K562 (cell line): Measurements from ENCODE around the gene CDC45. TPM values are rescaled to one million over a fixed set of nuclear protein-coding genes. Genes with fewer than 3 reads are reported as not detected.

Source experiments
- HCFC1 ChIP-seq: IDR thresholded peaks from 2 replicates; pipeline ENCODE4 v1.6.1; 2012; ENCODE audit warnings: low read depth, low read length, improper control_type of control experiment
- HEY1 ChIP-seq: fragments of 250-450 bp; sonication (Bioruptor Pico); IDR thresholded peaks from 2 replicates; pipeline ENCODE4 v1.5.0; 2020; ENCODE audit warnings: mild to moderate bottlenecking, moderate library complexity, borderline replicate concordance
- MGA ChIP-seq: fragments of 450-650 bp; IDR thresholded peaks from 2 replicates; pipeline ENCODE4 v1.6.1; 2016; ENCODE audit warnings: mild to moderate bottlenecking, moderate library complexity
- PPARD ChIP-seq: fragments of 250-450 bp; sonication (Bioruptor Pico); IDR thresholded peaks from 2 replicates; pipeline ENCODE4 v1.8.0; 2022; ENCODE audit warnings: inconsistent platforms, mild to moderate bottlenecking, moderate library complexity
- RAD51 ChIP-seq: fragments of 450-650 bp; IDR thresholded peaks from 2 replicates; pipeline ENCODE4 v1.7.1; 2016; ENCODE audit warnings: low read depth, mild to moderate bottlenecking, borderline replicate concordance
- RBM22 ChIP-seq: fragments of 200-400 bp; formaldehyde crosslinking; IDR thresholded peaks from 2 replicates; pipeline ENCODE4 v1.6.1; 2018; ENCODE audit warnings: low read length, low read depth; ENCODE audit not compliant: poor library complexity, severe bottlenecking
- VEZF1 ChIP-seq: fragments of 200-800 bp; sonication (Bioruptor generic); IDR thresholded peaks from 2 replicates; pipeline ENCODE4 v1.6.1; 2017; ENCODE audit warnings: missing genetic modification characterization, missing compliant biosample characterization
- ZNF212 ChIP-seq: fragments of 450-650 bp; formaldehyde crosslinking; IDR thresholded peaks from 2 replicates; pipeline ENCODE4 v1.4.0; 2020; ENCODE audit warnings: mild to moderate bottlenecking
- ZNF449 ChIP-seq: fragments of 250-450 bp; sonication (Bioruptor Pico); IDR thresholded peaks from 2 replicates; pipeline ENCODE4 v1.8.0; 2022; ENCODE audit warnings: moderate library complexity, mild to moderate bottlenecking, inconsistent platforms
- ZNF717 ChIP-seq: fragments of 250-450 bp; sonication (Bioruptor Pico); IDR thresholded peaks from 2 replicates; pipeline ENCODE4 v1.5.0; 2021
- ZNF785 ChIP-seq: fragments of 250-450 bp; sonication (Bioruptor Pico); IDR thresholded peaks from 2 replicates; pipeline ENCODE4 v1.4.0; 2020; ENCODE audit warnings: mild to moderate bottlenecking
- polyA plus RNA-seq, 8 experiments: library from polyadenylated mRNA; depleted of rRNA in 4 of 8; stranded (reverse) in 5 of 8; unstranded in 3 of 8; fragments of >200 nt; fragmentation: Nextera tagmentation in 2 of 8; fragmentation: Illumina TruSeq in 1 of 8; extraction: Ambion mirVana in 2 of 8; extraction: Trizol in 1 of 8; gene quantifications; 2 replicates each; pipeline versions ENCODE4 v1.2.1 to v1.2.3, GENCODE V29; 2011 to 2014; ENCODE audit warnings: inconsistent platforms in 1 of 8, missing spikeins in 1 of 8
- total RNA-seq, 7 experiments: library from RNA; depleted of rRNA in 6 of 7; stranded (reverse); fragments of >200 nt in 6 of 7; fragmentation: Illumina TruSeq in 2 of 7; extraction: Trizol in 2 of 7; gene quantifications; 2 replicates each; pipeline versions ENCODE4 v1.2.1 to v1.2.3, GENCODE V29; 2011 to 2021; ENCODE audit warnings: low replicate concordance in 1 of 7

The CDC45 gene
- total and polyA plus RNA-seq, 9 of the 15 experiments (the other 6 are each of a cell fraction or from before 2014, with no cell fraction given) = 251 to 580 (median 410) TPM

DNA sequence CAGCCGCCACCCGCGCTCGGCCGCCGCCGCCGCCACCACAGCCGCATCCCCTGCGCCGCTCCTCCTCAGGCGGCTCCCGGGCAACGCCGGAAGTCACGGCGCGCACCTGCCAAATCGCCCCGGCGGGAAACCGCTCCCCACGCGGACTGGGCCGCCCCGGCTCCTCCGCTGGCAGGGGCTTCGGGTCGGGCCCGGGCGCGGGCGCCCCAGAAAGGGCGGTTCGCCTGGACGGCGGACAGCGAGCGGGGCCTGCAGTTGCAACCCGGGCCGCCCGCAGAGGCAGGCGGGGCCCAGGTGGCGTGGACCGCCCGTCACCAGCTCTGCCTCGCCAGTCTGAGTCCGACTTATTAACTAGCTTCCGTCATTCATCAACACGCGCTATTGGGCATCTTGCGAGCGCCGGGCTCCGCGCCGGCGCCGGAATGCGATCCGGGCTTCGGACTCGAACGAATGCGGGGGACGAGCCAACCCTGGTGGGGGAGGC is 48.0 kb upstream of the CDC45 start, which contains the start of gene HIRA (continued):
- no peak for TF ChIP-seq MGA
- TF ChIP-seq HEY1 (CRISPR knock-in tag) = no peak
- TF ChIP-seq RAD51 = no peak
- peak; percentile 89; the same call in 1 of the 2 replicates for TF ChIP-seq ZNF212 (CRISPR knock-in tag)
- TF ChIP-seq ZNF785 (CRISPR knock-in tag) = no peak
- TF ChIP-seq HCFC1 = peak; percentile 96
- TF ChIP-seq RBM22 = no peak
- 0 out of 2 replicates have a peak, but pooled peaks have one; percentile 49 for TF ChIP-seq ZNF449 (CRISPR knock-in tag)
- no peak for TF ChIP-seq VEZF1 (CRISPR knock-in tag)
- TF ChIP-seq PPARD (CRISPR knock-in tag) = no peak
- no peak for TF ChIP-seq ZNF717 (CRISPR knock-in tag)
